WTC11 (cell line): ENCODE data around the gene TM4SF1. TPM values are rescaled to one million over a fixed set of nuclear protein-coding genes. Genes with fewer than 3 reads are reported as not detected.

Source experiments
- ATAC-seq: fragments of 200-7000 bp; cut with Tn5 transposase; 2 replicates; pipeline ENCODE4 v1.10.0; 2021; ENCODE audit warnings: mild to moderate bottlenecking, moderate library complexity
- CTCF ChIA-PET: fragments of 300-600 bp; sonication (Branson Sonifier 250); formaldehyde crosslinking; loops from one replicate; lab custom pipeline; 2021; ENCODE audit warnings: antibody characterized with exemption; lab: Charles Lee
- POLR2A ChIA-PET: fragments of 350-600 bp; sonication (Branson Sonifier 250); formaldehyde crosslinking; loops from one replicate; lab custom pipeline; 2021; ENCODE audit warnings: antibody characterized with exemption; lab: Charles Lee
- DNase-seq: peaks from one replicate; pipeline ENCODE4 v3.0.0; 2021; ENCODE audit warnings: low spot score
- H3K27ac Mint-ChIP-seq: 2 replicates; pipeline ENCODE4 v1.8.0; 2021; ENCODE audit warnings: mixed read lengths
- H3K27me3 Mint-ChIP-seq: 2 replicates; pipeline ENCODE4 v1.8.0; 2021; ENCODE audit warnings: low read depth, mild to moderate bottlenecking, moderate library complexity, mixed read lengths
- H3K36me3 Mint-ChIP-seq: 2 replicates; pipeline ENCODE4 v1.8.0; 2021; ENCODE audit warnings: mixed read lengths
- H3K4me1 Mint-ChIP-seq: 2 replicates; pipeline ENCODE4 v1.8.0; 2022; ENCODE audit warnings: mixed read lengths
- H3K4me3 Mint-ChIP-seq: 2 replicates; pipeline ENCODE4 v1.8.0; 2021; ENCODE audit warnings: mild to moderate bottlenecking, moderate library complexity, mixed read lengths
- H3K9me3 Mint-ChIP-seq: 2 replicates; pipeline ENCODE4 v1.8.0; 2021; ENCODE audit warnings: mixed read lengths
- AFF4 ChIP-seq: sonication (generic); formaldehyde crosslinking; IDR thresholded peaks from 2 replicates; pipeline ENCODE4 v1.8.1; 2023; ENCODE audit warnings: mild to moderate bottlenecking, missing genetic modification reagents, borderline replicate concordance
- AR ChIP-seq: fragments of 250-450 bp; sonication (Bioruptor Pico); IDR thresholded peaks from 2 replicates; pipeline ENCODE4 v1.9.0; 2021; ENCODE audit warnings: mild to moderate bottlenecking
- ATF2 ChIP-seq: sonication (generic); formaldehyde crosslinking; IDR thresholded peaks from 2 replicates; pipeline ENCODE4 v1.8.1; 2022; ENCODE audit warnings: low read depth, missing genetic modification reagents, borderline replicate concordance
- CREB1 ChIP-seq: sonication (generic); formaldehyde crosslinking; IDR thresholded peaks from 2 replicates; pipeline ENCODE4 v1.8.0; 2023; ENCODE audit warnings: mild to moderate bottlenecking, missing genetic modification reagents
- E2F4 ChIP-seq: sonication (generic); formaldehyde crosslinking; IDR thresholded peaks from 2 replicates; pipeline ENCODE4 v1.8.1; 2022; ENCODE audit warnings: low read depth, mild to moderate bottlenecking, moderate library complexity, missing genetic modification reagents, borderline replicate concordance
- E2F5 ChIP-seq: sonication (generic); formaldehyde crosslinking; IDR thresholded peaks from 2 replicates; pipeline ENCODE4 v1.8.1; 2022; ENCODE audit warnings: mild to moderate bottlenecking, moderate library complexity, missing genetic modification reagents
- ERG ChIP-seq: fragments of 250-450 bp; sonication (Bioruptor Pico); IDR thresholded peaks from 2 replicates; pipeline ENCODE4 v1.8.0; 2021; ENCODE audit warnings: mild to moderate bottlenecking
- FOXP4 ChIP-seq: sonication (generic); formaldehyde crosslinking; IDR thresholded peaks from 2 replicates; pipeline ENCODE4 v1.8.0; 2022; ENCODE audit warnings: mild to moderate bottlenecking, missing genetic modification reagents
- HMGA2 ChIP-seq: fragments of 250-450 bp; sonication (Bioruptor Pico); IDR thresholded peaks from 2 replicates; pipeline ENCODE4 v1.4.0; 2021; ENCODE audit warnings: mild to moderate bottlenecking, moderate library complexity
- IRF1 ChIP-seq: sonication (generic); formaldehyde crosslinking; IDR thresholded peaks from 2 replicates; pipeline ENCODE4 v1.8.0; 2023; ENCODE audit warnings: missing genetic modification reagents
- JUN ChIP-seq: sonication (generic); formaldehyde crosslinking; IDR thresholded peaks from 2 replicates; pipeline ENCODE4 v1.8.0; 2023; ENCODE audit warnings: mild to moderate bottlenecking, missing genetic modification reagents
- NFYB ChIP-seq: sonication (generic); formaldehyde crosslinking; conservative IDR thresholded peaks from 2 replicates; pipeline ENCODE4 v1.8.0; 2022; ENCODE audit warnings: low read depth, missing genetic modification reagents
- NR2C2 ChIP-seq: sonication (generic); formaldehyde crosslinking; IDR thresholded peaks from 2 replicates; pipeline ENCODE4 v1.8.0; 2022; ENCODE audit warnings: mild to moderate bottlenecking, missing genetic modification reagents
- RELA ChIP-seq: sonication (generic); formaldehyde crosslinking; IDR thresholded peaks from 2 replicates; pipeline ENCODE4 v1.8.1; 2022; ENCODE audit warnings: missing genetic modification reagents, mild to moderate bottlenecking, borderline replicate concordance
- SMAD3 ChIP-seq: sonication (generic); formaldehyde crosslinking; IDR thresholded peaks from 2 replicates; pipeline ENCODE4 v1.8.0; 2022; ENCODE audit warnings: missing genetic modification reagents, mild to moderate bottlenecking, borderline replicate concordance
- TEAD1 ChIP-seq: sonication (generic); formaldehyde crosslinking; IDR thresholded peaks from 2 replicates; pipeline ENCODE4 v1.8.0; 2022; ENCODE audit warnings: mild to moderate bottlenecking, missing genetic modification reagents
- TP53 ChIP-seq: sonication (generic); formaldehyde crosslinking; IDR thresholded peaks from 2 replicates; pipeline ENCODE4 v1.8.1; 2023; ENCODE audit warnings: mild to moderate bottlenecking, missing genetic modification reagents
- ZNF263 ChIP-seq: sonication (generic); formaldehyde crosslinking; IDR thresholded peaks from 2 replicates; pipeline ENCODE4 v1.8.1; 2022; ENCODE audit warnings: low read depth, mild to moderate bottlenecking, moderate library complexity, missing genetic modification reagents
- ZNF423 ChIP-seq: fragments of 250-450 bp; sonication (Bioruptor Pico); IDR thresholded peaks from 2 replicates; pipeline ENCODE4 v2.1.2; 2022; ENCODE audit warnings: mild to moderate bottlenecking, moderate library complexity
- total RNA-seq: library from RNA; stranded (reverse); gene quantifications from 3 replicates; pipeline ENCODE4 v1.2.3, GENCODE V29; 2021

The TM4SF1 gene
- total RNA-seq, 1 experiment from 2014 or later, result 0.90 TPM

GRCh38 chr3:149332227-149332765 is 45.2 kb downstream of the TM4SF1 start:
- H3K4me1 Mint-ChIP-seq, result peaks cover 17% of the 10 kb centered on the region; the same call in 1 of the 2 replicates
- DNase-seq (no peak), ATAC-seq (no peak)
- CTCF ChIA-PET, result interaction anchor here (0.7 to 2.7 kb wide), 6 partner anchors 11 to 381 kb away, joined by 3 to 31 read pairs (median 8); no protein-coding TSS in a partner anchor
- H3K27ac Mint-ChIP-seq, result no peak overlapping the region
- POLR2A ChIA-PET, result interaction anchor here (0.6 kb wide), 1 partner anchor 384 kb away, joined by 5 read pairs; no protein-coding TSS in a partner anchor
- H3K27me3 Mint-ChIP-seq, result no peaks in the 10 kb centered on the region
- H3K36me3 Mint-ChIP-seq, result no peaks in the 10 kb centered on the region
- no peak for TF ChIP-seq TP53 (CRISPR knock-in tag)
- no peak for TF ChIP-seq E2F4 (CRISPR knock-in tag)
- no peak for TF ChIP-seq ZNF423 (CRISPR knock-in tag)
- no peak for TF ChIP-seq ATF2 (CRISPR knock-in tag)
- TF ChIP-seq HMGA2, result no peak
- TF ChIP-seq ZNF263, result no peak
- TF ChIP-seq E2F5 (CRISPR knock-in tag), result no peak
- no peak for TF ChIP-seq NR2C2
- no peak for TF ChIP-seq TEAD1
- TF ChIP-seq IRF1, result no peak
- TF ChIP-seq CREB1 (CRISPR knock-in tag), result no peak
- TF ChIP-seq RELA, result no peak
- no peak for TF ChIP-seq SMAD3
- H3K9me3 Mint-ChIP-seq, result no peaks in the 10 kb centered on the region
- H3K4me3 Mint-ChIP-seq, result no peak overlapping the region

GRCh38 chr3:149331396-149331795 is 46.1 kb downstream of the TM4SF1 start:
- TF ChIP-seq NFYB (CRISPR knock-in tag) (no peak), FOXP4 (CRISPR knock-in tag) (no peak), ZNF263 (no peak), JUN (CRISPR knock-in tag) (no peak), NR2C2 (no peak), AFF4 (CRISPR knock-in tag) (no peak), ERG (CRISPR knock-in tag) (no peak), AR (CRISPR knock-in tag) (no peak), CREB1 (CRISPR knock-in tag) (no peak)
- H3K27ac Mint-ChIP-seq, result no peak overlapping the region
- no peaks in the 10 kb centered on the region for H3K27me3 Mint-ChIP-seq
- ATAC-seq, result no peak
- no peak overlapping the region for H3K4me3 Mint-ChIP-seq
- no peak for DNase-seq
- CTCF ChIA-PET, result interaction anchor here (1.0 to 1.5 kb wide), 4 partner anchors 13 to 376 kb away, joined by 3 to 8 read pairs (median 4); no protein-coding TSS in a partner anchor
- H3K36me3 Mint-ChIP-seq, result no peaks in the 10 kb centered on the region
- peaks cover 17% of the 10 kb centered on the region; the same call in 1 of the 2 replicates for H3K4me1 Mint-ChIP-seq
- H3K9me3 Mint-ChIP-seq, result no peaks in the 10 kb centered on the region
- POLR2A ChIA-PET, result no interaction called here
